COLO829 (cell line): Measurements from ENCODE around the gene ABLIM1.
A peak's percentile ranks its signal among the peaks of the same experiment; 100 is the strongest.

ENCODE experiments used
- DNase-seq: peaks from one replicate; pipeline ENCODE4 v3.0.0; 2012; ENCODE audit warnings: low spot score

The ABLIM1 gene

DNA sequence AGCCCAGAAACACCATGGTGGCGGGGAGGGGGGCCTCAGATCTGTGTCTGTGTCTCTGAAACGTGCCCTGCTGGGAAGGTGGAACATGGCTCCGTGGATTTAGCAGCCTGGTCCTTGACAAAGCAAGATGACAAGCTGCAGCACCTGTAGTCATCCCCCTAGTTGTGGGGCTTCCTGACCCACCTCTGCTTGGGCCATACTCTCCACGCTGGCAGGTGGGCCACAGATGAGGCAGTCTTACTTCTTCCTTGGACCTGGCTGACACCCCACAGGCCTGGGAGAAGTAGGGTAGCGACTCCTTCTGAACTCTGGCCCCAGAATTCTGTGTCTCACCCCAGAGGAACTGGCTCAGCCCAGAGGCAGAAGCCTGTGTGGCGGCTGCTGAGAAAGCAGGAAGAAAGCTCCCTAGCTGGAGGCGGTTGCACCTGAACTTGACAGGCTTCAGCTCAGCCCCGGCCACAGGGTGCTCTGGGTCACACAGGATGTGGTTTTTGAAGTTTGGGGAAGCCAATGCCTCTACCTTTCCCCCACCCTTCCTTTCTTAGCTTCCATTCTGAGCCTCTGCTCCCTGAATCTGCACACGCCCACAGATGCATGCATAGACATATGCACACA, 113.9 kb downstream of the ABLIM1 start:
- no peak for DNase-seq

DNA sequence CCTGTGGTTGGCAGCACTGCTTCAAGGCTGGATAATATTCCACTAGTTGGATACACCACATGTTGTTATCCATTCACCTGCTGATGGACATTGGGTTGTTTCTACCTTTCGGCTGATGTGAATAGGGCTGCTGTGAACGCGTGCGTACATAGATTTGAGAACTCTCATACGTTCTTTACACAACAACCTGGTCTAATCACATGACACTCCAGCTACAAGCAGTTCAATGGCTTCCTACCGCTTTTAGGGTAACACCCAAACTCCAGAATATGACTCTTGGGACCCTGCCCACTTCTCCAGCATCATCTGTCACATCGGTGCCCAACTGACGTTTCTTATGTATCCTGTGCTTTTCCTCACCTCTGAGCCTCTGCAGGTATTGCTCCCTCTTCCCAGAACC, 114.6 kb downstream of the ABLIM1 start:
- DNase-seq, result no peak

DNA sequence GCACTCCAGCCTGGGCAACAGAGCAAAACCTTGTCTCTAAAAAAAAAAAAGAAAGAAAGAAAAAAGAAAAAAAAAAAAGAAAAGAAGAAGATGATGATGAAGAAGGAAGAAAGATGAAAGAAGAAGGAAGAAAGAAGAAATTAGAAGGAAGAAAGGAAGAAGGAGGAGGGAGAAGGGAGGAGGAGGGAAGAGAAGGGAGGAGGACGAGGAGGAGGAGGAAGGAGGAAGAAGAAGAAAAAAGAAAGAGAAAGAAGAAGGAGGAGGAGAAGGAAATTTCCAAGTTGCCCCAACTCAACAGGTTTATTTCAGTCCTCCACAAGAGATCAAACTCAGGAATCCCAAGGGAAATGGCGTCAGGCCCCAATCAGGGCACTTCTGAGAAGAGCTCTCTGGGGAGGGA, 115.7 kb downstream of the ABLIM1 start:
- no peak for DNase-seq

DNA sequence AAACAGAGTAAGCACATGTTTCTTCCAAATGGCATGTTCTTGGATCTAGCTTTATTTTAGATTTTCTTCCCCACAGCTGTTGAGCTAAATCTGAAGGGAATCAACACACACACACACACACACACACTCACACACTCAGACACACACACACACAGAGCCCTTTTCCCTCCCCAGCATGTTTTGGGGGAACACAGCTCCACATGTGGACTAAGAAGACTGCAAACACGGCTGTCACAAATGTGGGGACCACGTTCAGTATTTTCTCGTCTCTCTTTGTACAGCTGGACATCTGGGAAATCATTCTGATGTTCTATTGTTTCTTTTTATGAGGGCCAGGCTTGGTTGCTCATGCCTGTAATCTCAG, 116.3 kb downstream of the ABLIM1 start:
- DNase-seq, result no peak

DNA sequence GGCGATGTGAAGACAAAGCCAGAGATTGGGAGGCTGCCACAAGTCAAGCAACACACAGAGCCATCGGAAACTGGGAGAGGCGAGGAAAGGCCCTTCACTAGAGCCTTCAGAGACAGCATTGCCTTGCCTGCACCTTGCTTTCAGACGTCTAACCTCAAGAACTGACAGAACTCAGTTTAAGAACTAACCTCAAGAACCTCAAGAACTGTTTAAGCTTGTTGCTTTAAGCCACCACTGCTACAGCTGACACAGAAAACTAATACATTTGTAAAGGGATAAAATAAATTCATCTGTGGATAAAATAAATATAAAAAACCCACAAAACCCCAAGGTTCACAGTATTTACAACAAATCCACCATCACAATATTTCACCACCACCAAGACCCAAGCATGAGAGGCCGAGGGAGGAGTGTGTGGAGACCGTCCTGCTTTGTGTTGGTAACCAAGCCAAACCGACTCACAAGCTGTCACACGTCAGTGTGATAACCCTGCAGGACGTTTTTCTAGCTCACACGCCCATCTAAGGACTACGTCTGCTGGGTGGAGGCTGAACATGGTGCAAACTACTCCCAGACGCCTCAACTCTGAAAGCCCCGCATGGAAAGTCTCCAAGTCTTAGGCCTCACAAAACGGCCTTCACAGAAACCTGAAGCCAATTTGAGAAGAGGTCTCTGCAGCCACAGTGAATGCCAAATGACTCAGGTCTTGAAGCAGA, 116.8 kb downstream of the ABLIM1 start:
- DNase-seq, result no peak

DNA sequence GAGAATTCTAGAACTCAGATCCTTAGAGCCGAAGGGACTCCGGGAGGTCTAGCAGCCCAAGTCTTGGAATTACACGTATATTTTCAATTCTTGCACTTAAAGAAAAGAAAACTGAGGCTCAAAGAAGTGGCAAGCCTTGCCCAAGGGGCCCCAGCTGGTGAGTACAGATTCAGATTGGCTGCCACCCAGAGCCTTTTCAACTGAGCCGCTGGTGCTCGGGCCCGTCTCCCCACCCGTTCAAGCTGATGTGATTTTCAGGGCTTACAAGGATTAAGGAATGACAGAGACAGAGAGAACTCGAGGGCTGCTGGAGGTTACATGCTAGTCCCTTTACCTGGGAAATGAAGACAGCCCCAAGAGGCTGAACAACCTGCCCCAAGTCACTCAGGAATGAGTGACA, 117.8 kb downstream of the ABLIM1 start:
- no peak for DNase-seq

DNA sequence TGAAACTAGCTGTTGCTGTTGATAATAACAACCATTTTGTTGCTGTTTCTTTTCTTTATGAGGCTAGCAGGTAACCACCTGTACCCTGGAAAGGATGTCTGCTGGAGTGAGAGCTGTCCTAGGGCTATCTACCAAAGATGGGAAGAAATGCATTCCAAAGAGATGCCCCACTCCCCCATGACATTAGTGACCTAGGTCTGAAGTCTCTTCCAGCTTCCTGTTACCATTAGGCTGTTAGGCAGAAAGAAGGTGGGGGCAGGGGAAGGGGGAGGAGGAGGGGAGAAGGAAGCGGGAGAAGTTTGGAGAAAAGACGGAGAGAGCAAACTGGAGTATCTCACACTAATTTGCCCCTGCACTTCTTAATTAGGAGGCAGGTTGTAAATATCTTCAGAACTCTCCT, 118.5 kb downstream of the ABLIM1 start:
- DNase-seq, result no peak

DNA sequence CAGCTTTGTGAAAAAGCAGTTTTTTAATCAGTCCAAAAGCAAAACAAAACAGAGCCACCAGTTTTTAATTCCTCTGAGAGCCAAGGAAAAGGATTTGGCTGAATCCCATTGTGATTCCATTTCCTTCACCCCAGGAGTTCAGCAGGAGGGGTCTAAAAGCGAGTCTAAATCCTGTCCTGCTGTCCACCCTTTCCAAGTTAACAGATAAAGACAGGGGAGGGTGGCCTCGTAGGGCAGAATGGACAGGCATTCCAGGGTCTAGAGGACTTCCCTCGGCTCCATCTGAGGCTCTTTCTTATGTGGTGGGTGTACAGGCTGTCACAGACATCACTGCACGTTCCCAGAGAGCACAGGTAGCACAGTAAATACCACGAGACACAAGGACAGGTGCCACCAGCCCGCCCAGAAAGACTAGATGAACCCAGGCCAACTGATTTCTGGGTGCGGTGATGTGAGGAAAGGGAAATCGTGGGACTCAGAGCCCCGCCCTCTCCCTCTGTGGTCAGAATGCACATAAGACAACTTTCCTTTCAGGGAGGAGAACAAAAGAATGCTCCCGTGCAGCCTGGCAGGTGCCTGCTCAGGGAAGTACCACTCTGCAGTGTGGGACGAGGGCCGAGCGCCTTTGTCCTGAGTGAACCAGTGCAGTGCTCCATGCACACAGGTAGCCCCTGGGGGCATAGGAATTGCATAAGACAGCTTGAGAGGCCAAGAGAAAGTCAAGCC, 119.7 kb downstream of the ABLIM1 start:
- DNase-seq, result no peak

DNA sequence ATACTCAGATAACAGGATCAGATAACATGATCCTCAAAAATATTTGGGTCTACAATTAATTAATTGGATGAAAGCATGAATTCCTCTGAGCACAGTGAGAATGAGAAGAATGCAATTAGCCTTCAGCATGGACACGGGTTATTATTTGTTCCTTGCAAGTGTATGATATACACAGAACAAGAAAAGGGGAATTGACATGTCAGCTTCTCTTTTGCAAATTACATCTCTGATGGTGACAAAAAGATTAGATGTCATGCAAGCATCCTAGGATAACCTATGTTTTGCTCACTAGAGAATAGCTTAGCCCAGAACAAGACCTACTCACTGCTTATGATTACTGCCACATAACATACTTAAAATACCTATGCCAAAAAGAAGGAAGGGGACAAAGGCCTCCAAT, 120.3 kb downstream of the ABLIM1 start:
- DNase-seq, result no peak

DNA sequence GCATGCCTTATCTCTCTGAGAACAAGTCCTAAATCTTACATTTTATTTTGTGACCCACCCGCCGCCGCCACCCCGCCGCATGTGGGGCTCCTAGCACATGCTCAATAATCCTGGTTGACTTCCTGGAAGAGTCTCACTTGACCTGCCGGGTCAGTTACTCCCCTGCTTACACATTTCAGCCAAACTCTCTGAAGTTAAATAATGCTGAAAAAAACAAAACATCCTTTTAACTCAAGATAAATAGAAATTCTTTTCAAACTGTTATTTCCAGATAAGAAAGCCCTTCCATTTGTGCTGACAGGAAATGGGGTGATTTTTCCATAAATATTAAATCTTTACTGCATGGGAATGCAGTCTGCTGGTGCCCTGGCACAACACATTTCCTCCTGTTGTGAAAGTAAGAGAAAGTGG, 123.5 kb downstream of the ABLIM1 start:
- no peak for DNase-seq

DNA sequence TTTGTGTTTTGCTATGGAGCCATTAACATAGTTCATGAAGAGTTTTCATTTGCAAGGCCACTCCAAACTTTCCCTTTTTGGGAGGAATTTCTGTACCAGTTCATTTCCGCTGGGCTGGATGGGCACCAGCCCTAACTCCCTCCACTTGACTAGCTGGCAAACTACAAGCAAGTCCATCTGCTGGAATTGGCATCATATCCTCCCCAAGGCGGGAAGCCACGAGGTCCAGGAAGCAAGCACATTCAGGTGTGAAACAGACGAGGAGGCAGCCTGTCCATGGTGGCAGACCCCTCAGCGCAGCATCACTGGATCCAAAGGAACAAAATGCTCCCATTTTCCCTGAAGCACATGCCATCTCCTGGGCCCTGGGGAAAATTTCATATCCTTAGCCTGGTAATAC, 125.8 kb downstream of the ABLIM1 start:
- no peak for DNase-seq

DNA sequence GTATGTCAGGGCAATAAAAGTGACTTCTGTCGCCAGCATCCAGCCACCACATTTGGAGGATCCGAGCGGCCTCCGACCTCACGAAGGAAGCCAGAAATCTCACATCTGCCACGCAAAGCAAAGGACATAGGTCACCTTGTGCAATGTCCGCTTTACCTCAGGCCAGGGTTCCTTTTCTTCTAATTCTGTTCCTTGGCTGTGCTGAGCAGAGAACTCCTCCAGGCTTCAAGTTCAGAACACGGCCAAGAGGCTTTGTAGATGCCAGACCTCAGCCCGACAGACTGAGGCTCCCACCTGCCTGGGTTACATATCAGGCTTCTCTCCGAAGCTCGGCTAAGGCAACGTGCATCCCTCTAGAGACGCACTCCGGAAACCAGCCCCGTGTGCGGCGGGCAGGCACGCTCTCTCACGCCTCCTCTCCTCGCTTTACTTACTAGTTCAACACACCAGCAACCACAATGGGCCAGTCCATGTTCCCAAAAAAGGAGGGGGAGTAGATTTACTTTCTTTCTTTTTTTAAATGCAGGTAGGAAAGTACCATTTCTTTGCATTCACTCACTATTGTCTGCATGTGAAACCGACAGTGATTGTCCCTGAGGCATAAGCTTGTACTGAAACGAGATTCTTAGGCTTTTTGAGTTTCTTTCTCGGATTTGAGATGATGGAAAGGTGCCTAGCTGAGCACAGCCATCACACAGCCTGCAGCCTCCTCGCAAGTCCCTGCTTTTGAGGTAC, 131.4 kb downstream of the ABLIM1 start:
- peak; percentile 32 for DNase-seq

DNA sequence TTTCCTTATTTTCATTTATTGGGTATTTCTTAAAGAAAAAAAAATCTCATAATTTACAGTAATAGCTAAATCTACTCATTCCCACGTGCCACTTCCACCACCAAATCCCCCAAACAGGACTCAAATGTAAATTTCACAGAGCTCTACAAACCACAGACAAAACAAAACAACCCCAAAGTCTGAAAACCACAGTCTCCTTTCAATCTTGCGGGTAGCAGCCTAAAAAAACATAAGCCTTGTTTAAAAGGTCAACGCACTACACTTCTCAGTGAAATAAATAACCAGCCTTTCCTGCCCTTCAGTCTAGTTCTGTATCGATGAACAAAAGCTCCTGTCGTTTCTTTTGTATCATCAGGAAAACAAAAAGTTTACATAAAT, 132.0 kb downstream of the ABLIM1 start:
- no peak for DNase-seq

DNA sequence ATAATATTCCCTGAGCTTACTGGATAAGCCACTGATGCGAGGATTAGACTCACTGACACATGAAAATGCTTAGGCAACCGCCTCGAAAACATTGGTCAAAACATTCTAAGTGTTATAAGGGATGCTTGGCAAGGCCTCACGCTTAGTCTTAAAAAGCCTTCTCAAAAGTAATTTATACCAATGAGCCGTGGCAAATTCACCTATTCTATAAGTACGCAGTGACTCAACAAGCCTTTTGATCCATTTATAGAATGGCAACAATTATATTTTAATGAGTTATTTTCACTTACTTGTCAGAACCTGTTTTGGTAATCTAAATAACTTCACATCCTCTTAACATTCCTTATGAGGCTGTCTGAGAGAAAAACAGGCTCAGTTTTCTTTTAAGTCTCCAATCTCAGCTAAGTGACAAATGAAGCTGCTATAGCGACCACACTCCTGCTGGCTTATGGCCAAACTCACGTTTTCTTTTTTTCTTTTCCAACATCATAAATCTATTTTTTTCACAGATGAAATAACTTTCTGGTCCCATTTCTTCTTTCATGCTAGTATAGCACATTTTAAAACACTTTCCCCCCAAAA, 132.6 kb downstream of the ABLIM1 start:
- no peak for DNase-seq

DNA sequence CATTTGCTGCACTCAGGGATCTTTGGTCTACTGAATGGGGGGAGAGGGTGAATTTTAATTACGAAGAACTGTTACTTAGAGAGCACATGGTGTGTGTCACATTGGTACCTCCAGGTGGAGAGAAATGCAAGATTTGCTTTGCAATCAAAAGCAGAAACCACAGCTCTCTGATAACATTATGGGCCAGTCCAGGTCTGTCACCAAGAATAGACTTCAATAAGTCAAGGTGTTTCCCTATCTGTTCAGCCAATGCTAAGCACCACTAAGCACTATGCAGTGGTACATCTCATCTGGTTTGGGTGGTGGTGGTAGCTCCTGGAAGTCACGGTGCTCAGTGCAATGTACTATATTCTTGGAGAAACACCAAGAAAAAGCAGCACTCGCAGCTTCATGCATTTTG, 134.2 kb downstream of the ABLIM1 start:
- DNase-seq, result no peak

DNA sequence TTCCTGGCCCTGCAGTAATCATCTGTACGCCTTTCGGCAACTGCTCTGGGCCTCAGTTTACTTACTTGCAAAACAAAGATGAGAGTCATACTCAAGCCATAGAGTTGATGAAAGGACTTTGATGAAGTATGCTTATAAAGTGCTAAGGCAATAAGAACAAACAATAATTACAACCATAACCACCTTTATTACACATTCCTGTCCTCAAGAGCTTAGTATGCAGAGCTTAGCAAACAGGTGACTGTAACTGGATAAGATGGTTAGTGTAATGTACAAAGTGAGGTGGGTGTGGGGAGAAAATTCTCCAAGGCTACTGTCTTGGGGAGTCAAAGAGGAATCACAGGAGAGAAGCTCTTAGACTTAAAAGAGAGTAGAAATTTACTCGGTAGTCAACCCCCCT, 136.8 kb downstream of the ABLIM1 start:
- no peak for DNase-seq

DNA sequence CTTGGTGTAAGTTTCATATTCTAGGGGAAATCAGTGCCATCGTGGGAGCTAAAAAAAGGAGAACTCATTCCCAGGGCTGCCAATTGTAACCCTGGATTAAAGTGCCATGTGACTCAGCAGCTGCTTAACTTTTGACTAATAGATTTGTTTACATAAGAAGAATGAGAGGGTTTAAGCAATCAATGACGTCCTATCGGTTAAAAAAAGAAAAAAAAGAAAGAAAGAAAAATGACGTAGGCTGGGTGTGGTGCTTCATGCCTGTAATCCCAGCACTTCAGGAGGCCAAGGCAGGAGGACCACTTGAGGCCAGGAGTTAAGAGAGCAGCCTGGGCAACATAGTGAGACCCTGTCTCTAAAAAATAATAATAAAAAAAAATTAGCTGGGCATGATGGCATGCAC, 137.6 kb downstream of the ABLIM1 start:
- no peak for DNase-seq

DNA sequence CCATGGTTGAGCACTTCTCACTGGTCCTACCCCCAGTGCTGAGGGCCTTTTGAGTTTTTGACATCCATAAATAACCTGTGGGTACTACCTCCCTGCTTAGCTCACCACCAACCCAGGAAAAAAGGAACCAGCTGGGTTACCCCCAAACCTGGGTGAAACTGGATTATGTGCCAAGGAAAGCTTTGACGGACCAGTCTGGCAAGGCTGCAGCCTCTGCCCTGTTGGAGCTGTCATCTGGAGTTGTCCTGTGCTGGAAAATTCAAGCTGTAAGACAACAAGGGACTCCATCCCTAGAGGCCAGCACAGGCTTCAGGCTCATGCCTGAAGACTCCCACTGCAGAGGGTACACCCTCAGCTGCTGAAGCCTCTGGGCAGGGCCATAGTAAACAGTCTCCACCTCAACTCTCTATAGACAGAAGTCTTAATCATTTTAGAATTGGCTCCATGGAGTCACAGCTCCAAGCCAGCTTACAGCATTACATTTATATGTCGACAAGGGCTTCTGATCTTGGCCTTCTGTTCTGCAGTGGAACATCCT, 138.2 kb downstream of the ABLIM1 start:
- no peak for DNase-seq

DNA sequence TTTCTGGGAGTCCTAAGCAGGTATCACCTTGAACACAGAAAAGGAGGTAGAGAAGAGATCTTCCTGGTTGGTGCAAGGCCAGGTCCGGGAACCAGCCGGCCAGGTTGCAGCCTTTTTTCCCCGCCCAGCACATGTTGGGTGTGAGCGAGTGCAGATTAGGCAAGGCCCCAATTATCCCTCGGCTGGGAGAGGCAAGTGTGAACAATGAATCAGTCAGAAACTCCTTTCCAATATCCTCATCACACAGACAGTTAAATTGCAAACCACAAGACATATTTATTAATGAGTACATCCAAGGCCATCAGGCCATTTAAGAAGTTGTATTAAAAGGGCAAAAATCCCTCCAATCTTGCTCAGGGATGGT, 138.8 kb downstream of the ABLIM1 start:
- no peak for DNase-seq

DNA sequence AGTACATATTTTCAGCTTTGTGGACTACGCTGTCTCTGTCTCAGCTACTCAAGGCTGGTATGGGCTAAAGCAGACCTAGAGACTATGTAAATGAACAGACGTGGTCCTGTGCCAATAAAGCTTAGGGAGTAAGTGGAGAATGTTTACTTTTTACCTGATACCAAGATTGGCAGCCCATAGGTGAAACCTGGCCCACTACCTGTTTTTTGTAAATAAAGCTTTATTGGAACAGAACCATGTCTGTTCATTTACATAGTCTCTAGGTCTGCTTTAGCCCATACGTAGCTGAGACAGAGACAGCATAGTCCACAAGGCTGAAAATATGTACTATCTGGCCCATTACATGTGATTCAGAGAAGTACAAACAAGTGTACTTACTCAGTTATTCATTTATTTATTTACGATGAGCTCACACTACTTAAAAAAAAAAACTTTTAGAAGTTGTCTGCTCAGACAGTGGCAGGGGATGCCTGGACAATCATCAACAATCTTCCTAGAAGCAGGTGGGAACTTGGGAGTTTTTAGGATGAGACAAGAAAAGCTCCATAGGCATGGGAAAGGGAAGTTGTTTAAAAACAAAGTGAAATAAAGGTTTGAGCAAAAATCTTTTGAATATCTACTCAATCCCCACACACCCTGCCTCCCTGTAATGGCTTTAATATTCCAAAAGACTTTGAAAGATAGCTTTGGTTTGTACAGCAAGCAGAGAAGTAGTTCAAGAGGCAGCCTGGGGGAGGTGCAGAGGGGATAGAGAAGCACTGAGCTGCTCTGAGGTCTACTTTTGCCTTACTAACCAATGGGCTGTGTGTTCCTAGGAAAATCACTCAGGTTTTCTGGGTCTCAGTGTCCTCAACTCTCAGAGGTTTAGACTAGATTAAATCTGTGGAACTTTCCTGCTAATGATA, 139.4 kb downstream of the ABLIM1 start:
- DNase-seq, result no peak
